ENCODE measurements around the gene POLDIP3.

POLDIP3 gene

DNA sequence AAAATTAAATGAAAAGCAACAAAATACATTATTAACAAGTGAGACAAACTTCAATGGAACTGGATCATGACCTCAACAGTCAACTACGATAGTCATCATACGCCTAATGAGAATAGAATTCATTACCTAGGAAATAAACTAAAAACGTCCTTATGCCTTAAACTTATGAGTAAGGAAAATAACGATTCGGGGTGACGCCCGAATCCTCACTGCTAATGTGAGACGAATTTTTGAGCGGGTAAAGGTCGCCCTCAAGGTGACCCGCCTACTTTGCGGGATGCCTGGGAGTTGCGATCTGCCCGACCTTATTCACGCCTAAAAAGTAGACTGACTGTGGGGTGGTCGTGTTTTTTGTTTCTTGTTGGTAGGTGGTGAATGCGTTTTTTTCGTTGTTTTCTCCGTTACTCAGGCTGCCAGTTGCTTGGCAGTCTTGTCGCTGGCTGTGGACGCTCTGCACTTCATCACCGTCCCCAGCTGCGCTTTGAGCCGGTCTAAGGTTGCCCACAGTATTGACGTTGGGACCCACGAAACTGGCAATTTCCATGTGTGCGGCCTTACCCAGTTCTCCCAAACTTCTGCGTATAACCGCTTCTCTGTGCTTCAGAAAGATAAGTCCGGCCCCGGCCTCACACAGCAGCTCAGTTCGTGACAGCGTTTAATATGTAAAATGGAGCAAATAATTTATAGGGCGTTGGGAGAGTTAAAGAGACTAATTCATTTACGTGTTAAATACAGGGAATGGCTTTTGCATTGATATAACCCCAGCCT lies 593 bp upstream of the POLDIP3 start (continued):
- no peak for TF ChIP-seq ZNF354C (tag by site-specific recombination; IDR thresholded peaks at IDR 0.05; ENCODE audit: borderline replicate concordance, low read depth)
- peak; percentile 23; the same call in 1 of the 2 replicates for TF ChIP-seq ZNF777 (tag by site-specific recombination; IDR thresholded peaks at IDR 0.05; ENCODE audit: borderline replicate concordance)
- TF ChIP-seq, protein P1, sequence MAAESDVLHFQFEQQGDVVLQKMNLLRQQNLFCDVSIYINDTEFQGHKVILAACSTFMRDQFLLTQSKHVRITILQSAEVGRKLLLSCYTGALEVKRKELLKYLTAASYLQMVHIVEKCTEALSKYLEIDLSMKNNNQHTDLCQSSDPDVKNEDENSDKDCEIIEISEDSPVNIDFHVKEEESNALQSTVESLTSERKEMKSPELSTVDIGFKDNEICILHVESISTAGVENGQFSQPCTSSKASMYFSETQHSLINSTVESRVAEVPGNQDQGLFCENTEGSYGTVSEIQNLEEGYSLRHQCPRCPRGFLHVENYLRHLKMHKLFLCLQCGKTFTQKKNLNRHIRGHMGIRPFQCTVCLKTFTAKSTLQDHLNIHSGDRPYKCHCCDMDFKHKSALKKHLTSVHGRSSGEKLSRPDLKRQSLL (tag by site-specific recombination; IDR thresholded peaks at IDR 0.05): no peak
- no peak for TF ChIP-seq ZNF560 (tag by site-specific recombination; IDR thresholded peaks at IDR 0.05; ENCODE audit: borderline replicate concordance)
- TF ChIP-seq SCRT2 (tag by site-specific recombination; IDR thresholded peaks at IDR 0.05): no peak
- TF ChIP-seq ZNF677 (tag by site-specific recombination; IDR thresholded peaks at IDR 0.05): no peak
- TF ChIP-seq, protein P2, sequence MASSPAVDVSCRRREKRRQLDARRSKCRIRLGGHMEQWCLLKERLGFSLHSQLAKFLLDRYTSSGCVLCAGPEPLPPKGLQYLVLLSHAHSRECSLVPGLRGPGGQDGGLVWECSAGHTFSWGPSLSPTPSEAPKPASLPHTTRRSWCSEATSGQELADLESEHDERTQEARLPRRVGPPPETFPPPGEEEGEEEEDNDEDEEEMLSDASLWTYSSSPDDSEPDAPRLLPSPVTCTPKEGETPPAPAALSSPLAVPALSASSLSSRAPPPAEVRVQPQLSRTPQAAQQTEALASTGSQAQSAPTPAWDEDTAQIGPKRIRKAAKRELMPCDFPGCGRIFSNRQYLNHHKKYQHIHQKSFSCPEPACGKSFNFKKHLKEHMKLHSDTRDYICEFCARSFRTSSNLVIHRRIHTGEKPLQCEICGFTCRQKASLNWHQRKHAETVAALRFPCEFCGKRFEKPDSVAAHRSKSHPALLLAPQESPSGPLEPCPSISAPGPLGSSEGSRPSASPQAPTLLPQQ (tag by site-specific recombination; IDR thresholded peaks at IDR 0.05): peak; percentile 74; the same call in 1 of the 2 replicates
- no peak for TF ChIP-seq ZNF521 (tag by site-specific recombination; IDR thresholded peaks at IDR 0.05)
- TF ChIP-seq KLF16 (tag by site-specific recombination; IDR thresholded peaks at IDR 0.05): peak; percentile 69
- TF ChIP-seq ZNF561 (tag by site-specific recombination; IDR thresholded peaks at IDR 0.05; ENCODE audit: borderline replicate concordance): peak; percentile 64; the same call in 1 of the 2 replicates
- TF ChIP-seq ZNF670 (tag by site-specific recombination; IDR thresholded peaks at IDR 0.05; ENCODE audit: low read depth): no peak
- no peak for TF ChIP-seq ZNF555 (tag by site-specific recombination; conservative IDR thresholded peaks at IDR 0.05)
- no peak for TF ChIP-seq ZNF350 (tag by site-specific recombination; IDR thresholded peaks at IDR 0.05)
- peak; percentile 92 for TF ChIP-seq ZNF366 (tag by site-specific recombination; conservative IDR thresholded peaks at IDR 0.05)
- no peak for TF ChIP-seq ZNF174 (tag by site-specific recombination; IDR thresholded peaks at IDR 0.05)
- no peak for TF ChIP-seq ZNF157 (tag by site-specific recombination; IDR thresholded peaks at IDR 0.05)
- TF ChIP-seq ZNF621 (tag by site-specific recombination; IDR thresholded peaks at IDR 0.05): no peak
- TF ChIP-seq ZBTB21 (tag by site-specific recombination; IDR thresholded peaks at IDR 0.05): peak; percentile 9; the same call in 1 of the 2 replicates
- TF ChIP-seq, protein P3, sequence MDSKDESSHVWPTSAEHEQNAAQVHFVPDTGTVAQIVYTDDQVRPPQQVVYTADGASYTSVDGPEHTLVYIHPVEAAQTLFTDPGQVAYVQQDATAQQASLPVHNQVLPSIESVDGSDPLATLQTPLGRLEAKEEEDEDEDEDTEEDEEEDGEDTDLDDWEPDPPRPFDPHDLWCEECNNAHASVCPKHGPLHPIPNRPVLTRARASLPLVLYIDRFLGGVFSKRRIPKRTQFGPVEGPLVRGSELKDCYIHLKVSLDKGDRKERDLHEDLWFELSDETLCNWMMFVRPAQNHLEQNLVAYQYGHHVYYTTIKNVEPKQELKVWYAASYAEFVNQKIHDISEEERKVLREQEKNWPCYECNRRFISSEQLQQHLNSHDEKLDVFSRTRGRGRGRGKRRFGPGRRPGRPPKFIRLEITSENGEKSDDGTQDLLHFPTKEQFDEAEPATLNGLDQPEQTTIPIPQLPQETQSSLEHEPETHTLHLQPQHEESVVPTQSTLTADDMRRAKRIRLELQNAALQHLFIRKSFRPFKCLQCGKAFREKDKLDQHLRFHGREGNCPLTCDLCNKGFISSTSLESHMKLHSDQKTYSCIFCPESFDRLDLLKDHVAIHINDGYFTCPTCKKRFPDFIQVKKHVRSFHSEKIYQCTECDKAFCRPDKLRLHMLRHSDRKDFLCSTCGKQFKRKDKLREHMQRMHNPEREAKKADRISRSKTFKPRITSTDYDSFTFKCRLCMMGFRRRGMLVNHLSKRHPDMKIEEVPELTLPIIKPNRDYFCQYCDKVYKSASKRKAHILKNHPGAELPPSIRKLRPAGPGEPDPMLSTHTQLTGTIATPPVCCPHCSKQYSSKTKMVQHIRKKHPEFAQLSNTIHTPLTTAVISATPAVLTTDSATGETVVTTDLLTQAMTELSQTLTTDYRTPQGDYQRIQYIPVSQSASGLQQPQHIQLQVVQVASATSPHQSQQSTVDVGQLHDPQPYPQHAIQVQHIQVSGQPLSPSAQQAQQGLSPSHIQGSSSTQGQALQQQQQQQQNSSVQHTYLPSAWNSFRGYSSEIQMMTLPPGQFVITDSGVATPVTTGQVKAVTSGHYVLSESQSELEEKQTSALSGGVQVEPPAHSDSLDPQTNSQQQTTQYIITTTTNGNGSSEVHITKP (tag by site-specific recombination; IDR thresholded peaks at IDR 0.05): peak; percentile 78
- TF ChIP-seq ZNF133 (tag by site-specific recombination; IDR thresholded peaks at IDR 0.05): no peak
- peak; percentile 94 for TF ChIP-seq BCL11B (tag by site-specific recombination; IDR thresholded peaks at IDR 0.05; ENCODE audit: low read depth)
- TF ChIP-seq MEIS1 (CRISPR knock-in tag; IDR thresholded peaks at IDR 0.05; ENCODE audit: borderline replicate concordance): no peak
- 0 out of 2 replicates have a peak, but pooled peaks have one; percentile 35 for TF ChIP-seq ZNF16 (tag by site-specific recombination; IDR thresholded peaks at IDR 0.05; ENCODE audit: low read depth)
- peak; percentile 75 for TF ChIP-seq MZF1 (tag by site-specific recombination; IDR thresholded peaks at IDR 0.05; ENCODE audit: borderline replicate concordance)
- TF ChIP-seq ZNF18 (tag by site-specific recombination; IDR thresholded peaks at IDR 0.05): peak; percentile 63
- peak; percentile 71 for TF ChIP-seq ZNF501 (tag by site-specific recombination; IDR thresholded peaks at IDR 0.05)
- TF ChIP-seq, protein P4, sequence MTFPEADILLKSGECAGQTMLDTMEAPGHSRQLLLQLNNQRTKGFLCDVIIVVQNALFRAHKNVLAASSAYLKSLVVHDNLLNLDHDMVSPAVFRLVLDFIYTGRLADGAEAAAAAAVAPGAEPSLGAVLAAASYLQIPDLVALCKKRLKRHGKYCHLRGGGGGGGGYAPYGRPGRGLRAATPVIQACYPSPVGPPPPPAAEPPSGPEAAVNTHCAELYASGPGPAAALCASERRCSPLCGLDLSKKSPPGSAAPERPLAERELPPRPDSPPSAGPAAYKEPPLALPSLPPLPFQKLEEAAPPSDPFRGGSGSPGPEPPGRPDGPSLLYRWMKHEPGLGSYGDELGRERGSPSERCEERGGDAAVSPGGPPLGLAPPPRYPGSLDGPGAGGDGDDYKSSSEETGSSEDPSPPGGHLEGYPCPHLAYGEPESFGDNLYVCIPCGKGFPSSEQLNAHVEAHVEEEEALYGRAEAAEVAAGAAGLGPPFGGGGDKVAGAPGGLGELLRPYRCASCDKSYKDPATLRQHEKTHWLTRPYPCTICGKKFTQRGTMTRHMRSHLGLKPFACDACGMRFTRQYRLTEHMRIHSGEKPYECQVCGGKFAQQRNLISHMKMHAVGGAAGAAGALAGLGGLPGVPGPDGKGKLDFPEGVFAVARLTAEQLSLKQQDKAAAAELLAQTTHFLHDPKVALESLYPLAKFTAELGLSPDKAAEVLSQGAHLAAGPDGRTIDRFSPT (tag by site-specific recombination; IDR thresholded peaks at IDR 0.05): peak; percentile 99

Measured in HEK293 (cell line).